HG03457 (cell line): Measurements from ENCODE around the gene PCDHGB3.
"Not testable (repeated sequence)": the region's sequence is repeated elsewhere in the genome, so short reads cannot be mapped to it uniquely, and the experiment has no call there.

ENCODE experiments used
- ATAC-seq: cut with Tn5 transposase; IDR thresholded peaks from one replicate; pipeline ENCODE4 v1.9.1; 2021; ENCODE audit warnings: moderate number of reproducible peaks; ENCODE audit not compliant: unreplicated experiment

Gene PCDHGB3

DNA sequence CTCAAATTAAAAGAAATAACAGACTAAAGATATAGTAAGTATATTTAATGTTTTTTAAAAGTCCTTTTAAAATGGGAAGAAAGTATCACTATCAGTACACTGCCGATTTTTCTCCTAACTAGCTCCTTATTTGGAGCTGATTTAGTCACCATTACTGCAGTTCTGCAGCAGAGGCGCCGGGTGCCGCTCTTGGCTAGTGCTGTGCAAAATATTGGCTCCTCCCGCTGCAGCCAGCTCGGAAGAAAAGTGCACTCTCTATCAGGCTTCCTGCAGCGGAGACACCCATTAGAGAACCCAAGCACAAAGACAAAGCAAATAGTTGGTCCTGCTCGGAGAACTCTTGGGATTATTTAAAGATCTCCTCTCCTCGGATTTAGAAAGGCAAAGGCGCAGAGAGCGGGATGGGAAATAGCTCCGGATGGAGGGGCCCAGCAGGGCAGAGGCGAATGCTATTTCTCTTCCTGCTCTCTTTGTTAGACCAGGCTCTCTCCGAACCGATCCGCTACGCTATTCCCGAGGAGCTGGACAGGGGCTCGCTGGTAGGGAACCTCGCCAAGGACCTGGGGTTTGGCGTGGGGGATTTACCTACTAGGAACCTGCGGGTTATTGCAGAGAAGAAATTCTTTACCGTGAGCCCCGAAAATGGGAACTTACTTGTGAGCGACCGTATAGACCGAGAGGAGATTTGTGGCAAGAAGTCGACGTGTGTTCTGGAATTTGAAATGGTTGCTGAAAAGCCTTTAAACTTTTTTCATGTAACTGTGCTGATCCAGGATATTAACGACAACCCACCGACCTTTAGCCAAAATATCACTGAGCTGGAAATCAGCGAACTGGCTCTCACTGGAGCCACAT, at the start of gene PCDHGB3:
PCDHGB3 (plus strand) TSS at position 249 of the 855 bp plus-strand sequence; CDS start at position 402, 153 bp downstream.
- ATAC-seq: peak; percentile 59

DNA sequence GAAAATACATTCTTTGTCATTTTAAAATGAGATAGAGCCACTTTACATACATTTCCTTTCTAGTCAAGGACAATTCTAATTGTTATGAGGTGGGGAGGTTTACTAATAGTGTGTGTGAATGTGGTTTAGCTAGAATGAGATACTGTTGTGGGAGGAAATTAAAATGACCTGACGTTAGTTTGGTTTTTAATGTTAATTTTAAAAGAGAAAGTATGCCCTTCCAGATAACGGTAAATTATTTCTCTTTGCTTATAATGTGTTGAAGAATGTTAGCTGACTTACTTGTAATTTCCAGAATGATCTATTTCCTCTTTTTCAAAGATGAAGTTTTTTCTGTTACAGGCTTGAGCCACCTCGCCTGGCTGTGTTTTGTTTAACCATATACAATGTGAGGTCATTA, 47.8 kb upstream of the PCDHGB3 start:
- no peak for ATAC-seq

DNA sequence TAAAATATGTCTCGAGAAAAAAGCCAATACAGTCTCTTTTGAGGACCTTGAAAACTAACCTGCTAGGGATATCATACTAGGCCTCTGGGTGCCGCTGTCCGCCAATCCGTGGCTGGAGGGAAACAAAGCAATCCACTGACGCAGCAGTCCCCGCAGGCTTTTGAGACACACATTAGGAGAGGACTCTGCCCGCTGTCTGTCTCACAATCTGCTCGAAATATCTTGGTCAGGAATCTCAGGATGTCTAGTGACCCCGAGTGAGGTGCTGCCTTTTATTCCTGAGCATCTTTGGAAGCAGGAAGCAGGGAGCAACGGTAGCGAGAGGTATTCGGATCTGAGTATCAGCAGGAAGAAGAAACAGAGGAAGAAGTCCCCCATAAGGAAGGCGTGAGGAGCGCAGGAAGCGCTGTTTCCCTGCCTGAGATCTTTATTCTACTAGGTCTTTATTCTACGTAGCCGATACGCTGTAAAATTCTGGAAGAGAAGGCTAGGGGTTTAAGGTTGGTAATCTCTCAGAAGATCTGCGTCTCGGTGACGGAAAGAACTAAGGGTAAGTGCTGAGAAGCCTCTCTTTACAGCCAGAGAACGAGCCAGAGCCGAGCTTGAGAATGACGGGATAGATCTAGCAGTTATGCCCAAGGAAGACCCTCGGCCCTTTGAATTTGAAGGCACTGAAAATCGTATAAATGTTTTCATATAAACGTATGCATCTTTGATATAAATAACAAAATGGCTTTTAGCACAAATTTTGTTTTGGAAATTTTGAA, 43.8 kb upstream of the PCDHGB3 start:
- peak; percentile 82 for ATAC-seq

DNA sequence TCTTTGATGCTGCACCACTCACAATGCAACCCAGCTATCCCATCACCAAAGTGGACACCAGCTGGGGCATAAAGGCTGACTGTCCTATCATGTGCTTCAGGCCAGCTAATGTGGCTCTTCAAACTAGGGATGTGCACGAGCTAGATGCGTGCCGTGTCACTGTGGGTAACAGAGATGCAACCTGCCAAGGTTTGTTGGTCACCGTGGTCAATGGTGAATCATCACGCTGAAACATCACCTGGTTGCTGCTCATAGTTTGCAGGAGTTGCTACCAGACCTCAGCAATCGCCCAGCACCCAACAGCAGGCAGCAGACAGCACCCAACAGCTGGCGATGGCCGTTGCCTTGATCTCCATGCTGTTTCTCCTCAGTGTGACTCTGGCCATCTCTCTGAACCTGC, 41.8 kb upstream of the PCDHGB3 start:
- ATAC-seq: no peak

DNA sequence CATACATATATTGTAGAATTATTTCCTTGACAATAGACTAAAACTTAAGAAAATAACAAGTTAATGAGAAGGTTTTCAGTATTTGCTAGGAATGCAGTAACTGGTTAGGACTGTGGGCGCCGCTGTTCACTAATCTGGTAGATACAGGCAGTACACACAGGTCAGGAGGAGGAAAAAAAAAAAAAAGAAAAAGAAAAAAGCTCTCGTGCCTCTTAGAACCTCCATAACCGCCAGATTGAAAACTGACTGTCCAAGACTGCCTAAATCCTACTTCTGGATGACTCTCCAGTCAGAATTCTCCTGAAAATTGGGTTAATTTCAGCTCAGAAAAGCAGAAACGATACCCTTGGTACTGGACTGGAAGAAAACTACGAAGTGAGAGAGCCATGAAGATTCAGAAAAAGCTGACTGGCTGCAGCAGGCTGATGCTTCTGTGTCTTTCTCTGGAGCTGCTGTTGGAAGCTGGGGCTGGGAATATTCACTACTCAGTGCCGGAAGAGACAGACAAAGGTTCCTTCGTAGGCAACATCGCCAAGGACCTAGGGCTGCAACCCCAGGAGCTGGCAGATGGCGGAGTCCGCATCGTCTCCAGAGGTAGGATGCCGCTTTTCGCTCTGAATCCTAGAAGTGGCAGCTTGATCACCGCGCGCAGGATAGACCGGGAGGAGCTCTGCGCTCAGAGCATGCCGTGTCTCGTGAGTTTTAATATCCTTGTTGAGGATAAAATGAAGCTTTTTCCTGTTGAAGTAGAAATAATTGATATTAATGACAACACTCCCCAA, 39.6 kb upstream of the PCDHGB3 start, which contains the start of gene PCDHGA1:
PCDHGA1 (plus strand) TSS at position 216 of the 782 bp plus-strand sequence.
- no peak for ATAC-seq

DNA sequence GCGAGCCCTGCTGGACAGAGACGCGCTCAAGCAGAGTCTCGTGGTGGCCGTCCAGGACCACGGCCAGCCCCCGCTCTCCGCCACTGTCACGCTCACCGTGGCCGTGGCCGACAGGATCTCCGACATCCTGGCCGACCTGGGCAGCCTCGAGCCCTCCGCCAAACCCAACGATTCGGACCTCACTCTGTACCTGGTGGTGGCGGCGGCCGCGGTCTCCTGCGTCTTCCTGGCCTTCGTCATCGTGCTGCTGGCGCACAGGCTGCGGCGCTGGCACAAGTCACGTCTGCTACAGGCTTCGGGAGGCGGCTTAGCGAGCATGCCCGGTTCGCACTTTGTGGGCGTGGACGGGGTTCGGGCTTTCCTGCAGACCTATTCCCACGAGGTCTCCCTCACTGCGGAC, 37.5 kb upstream of the PCDHGB3 start:
- not testable (repeated sequence) for ATAC-seq

DNA sequence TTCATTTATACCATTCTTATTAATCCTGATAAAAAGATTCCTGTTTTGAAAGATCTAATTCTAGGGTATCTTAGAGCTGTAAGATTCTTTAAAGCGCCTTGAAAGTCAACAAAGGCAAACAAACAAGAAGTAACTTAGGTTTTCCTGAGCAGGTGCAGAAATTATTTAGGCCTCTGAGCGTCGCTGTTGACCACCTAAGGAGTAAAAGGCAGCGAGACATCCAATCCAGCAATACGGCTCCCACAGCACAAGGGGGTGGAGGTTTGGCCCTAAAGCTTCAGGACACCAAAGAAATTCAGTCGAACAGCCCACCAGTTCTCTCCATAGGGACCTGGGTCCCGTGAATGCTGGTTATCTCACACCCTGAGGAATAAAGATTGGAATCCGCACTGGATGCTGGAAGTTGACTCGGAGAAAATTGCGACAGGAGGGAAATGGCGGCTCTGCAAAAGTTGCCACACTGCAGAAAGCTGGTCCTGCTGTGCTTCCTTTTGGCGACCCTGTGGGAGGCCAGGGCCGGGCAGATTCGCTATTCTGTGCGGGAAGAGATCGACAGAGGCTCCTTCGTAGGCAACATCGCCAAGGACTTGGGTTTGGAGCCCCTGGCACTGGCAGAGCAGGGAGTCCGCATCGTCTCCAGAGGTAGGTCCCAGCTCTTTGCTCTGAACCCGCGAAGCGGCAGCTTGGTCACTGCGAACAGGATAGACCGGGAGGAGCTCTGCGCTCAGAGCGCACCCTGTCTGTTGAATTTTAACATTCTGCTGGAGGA, 31.3 kb upstream of the PCDHGB3 start, which contains the start of gene PCDHGA2:
PCDHGA2 (plus strand) TSS at position 223 of the 769 bp plus-strand sequence.
- ATAC-seq: no peak

DNA sequence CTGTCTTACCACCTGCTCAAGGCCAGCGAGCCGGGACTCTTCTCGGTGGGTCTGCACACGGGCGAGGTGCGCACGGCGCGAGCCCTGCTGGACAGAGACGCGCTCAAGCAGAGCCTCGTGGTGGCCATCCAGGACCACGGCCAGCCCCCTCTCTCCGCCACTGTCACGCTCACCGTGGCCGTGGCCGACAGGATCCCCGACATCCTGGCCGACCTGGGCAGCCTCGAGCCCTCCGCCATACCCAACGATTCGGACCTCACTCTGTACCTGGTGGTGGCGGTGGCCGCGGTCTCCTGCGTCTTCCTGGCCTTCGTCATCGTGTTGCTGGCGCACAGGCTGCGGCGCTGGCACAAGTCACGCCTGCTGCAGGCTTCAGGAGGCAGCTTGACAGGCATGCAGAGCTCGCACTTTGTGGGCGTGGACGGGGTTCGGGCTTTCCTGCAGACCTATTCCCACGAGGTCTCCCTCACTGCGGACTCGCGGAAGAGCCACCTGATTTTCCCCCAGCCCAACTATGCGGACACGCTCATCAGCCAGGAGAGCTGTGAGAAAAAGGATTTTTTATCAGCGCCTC, 29.2 kb upstream of the PCDHGB3 start:
- not testable (repeated sequence) for ATAC-seq

DNA sequence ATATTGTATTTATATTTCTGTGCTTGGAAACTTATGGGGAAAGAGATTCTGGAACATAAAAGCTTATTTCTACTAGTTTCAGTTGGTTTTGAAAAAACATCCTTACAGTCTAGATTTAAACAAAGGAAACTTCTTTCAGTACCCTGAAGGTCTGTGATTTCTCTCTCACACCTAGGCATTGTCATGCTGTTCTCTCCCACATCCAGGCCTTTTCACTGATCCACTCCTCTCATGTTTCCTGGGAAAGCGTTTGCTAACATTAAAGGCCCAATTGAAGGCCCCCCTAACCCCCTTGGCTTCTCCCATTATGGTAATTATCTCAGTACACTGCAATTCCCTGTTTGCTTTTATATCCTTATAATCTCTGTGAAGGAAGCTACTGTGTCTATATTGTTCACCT, 27.3 kb upstream of the PCDHGB3 start:
- no peak for ATAC-seq

DNA sequence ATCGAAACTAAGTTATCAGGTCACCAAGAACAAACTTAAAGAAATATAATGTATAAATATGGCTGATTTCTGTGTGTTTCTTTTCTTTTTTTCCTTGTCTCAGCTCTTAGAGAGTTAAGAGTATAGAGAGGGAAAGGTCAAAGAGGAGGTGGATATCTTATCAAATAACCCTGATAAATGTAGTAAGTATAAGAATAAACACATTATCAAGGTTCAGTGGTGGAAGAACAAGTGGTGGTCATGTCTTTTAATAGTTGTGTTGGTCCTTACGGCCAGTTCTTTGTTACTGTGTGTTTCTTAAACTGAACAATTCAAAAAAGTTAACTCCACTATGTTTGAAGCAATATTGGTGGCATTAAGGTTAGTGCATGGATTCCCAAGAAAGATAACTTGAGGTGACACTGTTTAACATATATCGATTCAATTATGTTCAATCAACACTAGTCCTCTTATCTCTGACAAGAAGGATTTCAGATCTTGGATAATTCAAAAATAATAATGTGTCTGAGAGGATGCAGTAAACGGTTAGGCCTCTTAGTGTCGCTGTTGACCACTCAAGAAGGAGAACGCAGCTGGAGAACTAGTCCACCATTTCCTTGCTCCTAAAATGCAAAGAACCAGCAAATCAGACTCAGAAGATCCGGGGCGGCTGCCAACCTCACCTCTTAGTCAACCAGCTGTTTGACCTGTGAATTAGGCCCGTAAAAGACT, 26.6 kb upstream of the PCDHGB3 start, which contains the start of gene PCDHGA3:
PCDHGA3 (plus strand) TSS at position 588 of the 711 bp plus-strand sequence. CDS start 205 bp downstream, outside the sequence.
- no peak for ATAC-seq

DNA sequence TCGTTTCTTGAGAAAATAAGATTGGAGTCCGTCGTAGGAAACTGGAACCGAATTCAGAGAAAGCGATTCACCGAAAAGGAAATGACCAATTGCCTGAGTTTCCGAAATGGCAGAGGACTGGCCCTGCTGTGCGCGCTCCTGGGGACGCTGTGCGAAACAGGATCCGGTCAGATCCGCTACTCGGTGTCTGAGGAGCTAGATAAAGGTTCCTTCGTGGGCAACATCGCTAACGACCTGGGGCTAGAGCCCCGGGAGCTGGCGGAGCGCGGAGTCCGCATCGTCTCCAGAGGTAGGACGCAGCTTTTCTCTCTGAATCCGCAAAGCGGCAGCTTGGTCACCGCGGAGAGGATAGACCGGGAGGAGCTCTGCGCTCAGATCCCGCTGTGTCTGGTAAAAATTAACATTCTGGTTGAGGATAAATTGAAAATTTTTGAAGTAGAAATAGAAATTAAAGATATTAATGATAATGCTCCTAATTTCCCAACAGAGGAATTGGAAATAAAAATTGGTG, 26.0 kb upstream of the PCDHGB3 start:
- ATAC-seq: no peak

DNA sequence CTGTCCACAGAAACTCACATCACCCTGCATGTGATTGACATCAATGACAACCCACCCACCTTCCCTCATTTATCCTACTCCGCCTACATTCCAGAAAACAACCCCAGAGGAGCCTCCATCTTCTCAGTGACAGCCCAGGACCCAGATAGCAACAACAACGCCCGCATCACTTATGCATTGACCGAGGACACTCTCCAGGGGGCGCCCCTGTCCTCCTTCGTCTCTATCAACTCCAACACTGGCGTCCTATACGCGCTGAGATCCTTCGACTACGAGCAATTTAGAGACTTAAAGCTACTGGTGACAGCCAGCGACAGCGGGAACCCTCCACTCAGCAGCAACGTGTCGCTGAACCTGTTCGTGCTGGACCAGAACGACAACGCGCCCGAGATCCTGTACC, 24.7 kb upstream of the PCDHGB3 start:
- no peak for ATAC-seq

DNA sequence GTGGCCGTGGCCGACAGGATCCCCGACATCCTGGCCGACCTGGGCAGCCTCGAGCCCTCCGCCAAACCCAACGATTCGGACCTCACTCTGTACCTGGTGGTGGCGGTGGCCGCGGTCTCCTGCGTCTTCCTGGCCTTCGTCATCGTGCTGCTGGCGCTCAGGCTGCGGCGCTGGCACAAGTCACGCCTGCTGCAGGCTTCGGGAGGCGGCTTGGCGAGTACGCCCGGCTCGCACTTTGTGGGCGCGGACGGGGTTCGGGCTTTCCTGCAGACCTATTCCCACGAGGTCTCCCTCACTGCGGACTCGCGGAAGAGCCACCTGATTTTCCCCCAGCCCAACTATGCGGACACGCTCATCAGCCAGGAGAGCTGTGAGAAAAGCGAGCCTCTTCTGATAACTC, 24.0 kb upstream of the PCDHGB3 start:
- not testable (repeated sequence) for ATAC-seq

DNA sequence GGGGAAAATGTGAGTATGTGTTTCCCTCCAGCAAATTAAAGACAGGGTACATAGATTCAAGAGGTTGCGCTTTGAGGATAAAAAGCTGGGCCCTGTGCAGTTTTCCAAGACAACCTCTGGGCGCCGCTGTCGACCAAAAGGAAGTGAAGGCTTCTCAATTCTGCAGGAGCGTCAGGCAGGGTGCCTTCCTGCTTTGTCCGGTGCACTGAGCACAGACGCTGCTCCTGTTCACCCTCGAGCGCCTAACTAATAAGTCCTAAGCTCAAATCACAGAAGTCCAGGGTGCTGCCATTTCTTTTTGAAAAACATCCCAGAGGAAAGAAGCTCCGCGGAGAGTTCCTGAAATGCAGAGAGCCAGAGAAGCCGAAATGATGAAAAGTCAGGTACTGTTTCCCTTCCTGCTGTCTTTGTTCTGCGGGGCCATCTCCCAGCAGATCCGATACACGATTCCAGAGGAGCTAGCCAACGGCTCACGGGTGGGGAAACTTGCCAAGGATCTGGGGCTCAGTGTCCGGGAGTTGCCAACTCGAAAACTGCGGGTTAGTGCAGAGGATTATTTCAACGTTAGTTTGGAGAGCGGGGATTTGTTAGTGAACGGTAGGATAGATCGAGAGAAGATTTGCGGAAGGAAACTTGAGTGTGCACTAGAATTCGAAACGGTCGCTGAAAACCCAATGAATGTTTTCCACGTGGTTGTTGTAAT, 20.0 kb upstream of the PCDHGB3 start, which contains the start of gene PCDHGB1:
PCDHGB1 (plus strand) TSS at position 183 of the 703 bp plus-strand sequence; CDS start at position 345, 162 bp downstream.
- no peak for ATAC-seq

DNA sequence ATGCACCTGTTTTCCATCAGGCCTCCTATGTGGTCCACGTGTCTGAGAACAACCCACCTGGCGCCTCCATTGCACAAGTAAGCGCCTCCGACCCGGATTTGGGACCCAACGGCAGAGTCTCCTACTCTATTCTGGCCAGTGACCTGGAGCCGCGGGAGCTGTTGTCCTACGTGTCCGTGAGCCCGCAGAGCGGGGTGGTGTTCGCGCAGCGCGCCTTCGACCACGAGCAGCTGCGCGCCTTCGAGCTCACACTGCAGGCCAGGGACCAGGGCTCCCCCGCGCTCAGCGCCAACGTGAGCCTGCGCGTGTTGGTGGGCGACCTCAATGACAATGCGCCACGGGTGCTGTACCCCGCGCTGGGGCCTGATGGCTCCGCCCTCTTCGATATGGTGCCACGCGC, 18.5 kb upstream of the PCDHGB3 start:
- no peak for ATAC-seq

DNA sequence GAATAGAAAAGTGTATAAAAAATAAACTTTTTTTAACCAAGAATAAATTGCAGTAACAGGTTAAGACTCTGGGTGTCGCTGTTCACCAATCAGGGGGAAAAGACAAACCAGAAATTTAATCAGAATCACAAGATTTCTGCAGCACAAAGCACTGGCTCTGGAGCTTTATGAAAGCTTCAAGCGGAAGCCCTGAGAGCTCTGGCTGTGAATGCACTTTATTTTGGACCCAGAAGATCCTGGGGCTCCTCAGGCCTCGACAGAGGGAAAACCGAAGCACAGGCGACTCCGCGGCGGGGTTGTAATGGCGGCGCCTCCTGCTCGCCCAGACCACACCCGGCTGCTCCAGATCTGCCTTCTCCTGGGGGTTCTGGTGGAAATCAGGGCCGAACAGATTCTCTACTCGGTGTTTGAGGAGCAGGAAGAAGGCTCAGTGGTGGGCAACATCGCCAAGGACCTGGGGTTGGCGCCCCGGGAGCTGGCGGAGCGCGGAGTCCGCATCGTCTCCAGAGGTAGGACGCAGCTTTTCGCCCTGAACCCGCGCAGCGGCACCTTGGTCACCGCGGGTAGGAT, 15.1 kb upstream of the PCDHGB3 start, which contains the start of gene PCDHGA4:
PCDHGA4 (plus strand) TSS at position 122 of the 570 bp plus-strand sequence; CDS start at position 209, 87 bp downstream.
- no peak for ATAC-seq

DNA sequence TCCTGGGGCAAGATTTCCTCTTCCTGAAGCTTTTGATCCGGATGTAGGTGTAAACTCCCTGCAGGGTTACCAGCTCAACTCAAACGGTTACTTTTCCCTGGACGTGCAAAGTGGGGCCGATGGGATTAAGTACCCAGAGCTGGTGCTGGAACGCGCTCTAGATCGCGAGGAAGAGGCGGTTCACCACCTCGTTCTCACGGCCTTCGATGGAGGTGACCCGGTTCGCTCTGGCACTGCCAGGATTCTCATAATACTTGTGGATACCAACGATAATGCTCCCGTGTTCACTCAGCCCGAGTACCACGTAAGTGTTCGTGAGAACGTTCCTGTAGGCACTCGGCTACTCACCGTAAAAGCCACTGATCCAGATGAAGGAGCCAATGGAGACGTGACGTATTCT, 14.4 kb upstream of the PCDHGB3 start:
- no peak for ATAC-seq

DNA sequence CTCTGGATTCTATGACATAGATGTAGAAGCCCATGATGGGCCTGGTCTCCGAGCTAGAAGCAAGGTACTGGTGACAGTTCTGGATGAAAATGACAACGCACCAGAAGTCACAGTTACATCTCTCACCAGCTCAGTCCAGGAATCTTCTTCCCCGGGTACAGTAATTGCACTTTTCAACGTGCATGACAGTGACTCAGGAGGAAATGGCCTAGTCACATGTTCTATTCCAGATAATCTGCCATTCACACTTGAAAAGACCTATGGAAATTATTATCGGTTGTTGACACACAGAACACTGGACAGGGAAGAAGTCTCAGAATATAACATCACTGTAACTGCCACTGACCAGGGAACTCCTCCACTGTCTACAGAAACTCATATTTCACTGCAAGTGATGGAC, 13.9 kb upstream of the PCDHGB3 start:
- ATAC-seq: no peak
